ENCODE results near the gene SLC30A9.

DNA sequence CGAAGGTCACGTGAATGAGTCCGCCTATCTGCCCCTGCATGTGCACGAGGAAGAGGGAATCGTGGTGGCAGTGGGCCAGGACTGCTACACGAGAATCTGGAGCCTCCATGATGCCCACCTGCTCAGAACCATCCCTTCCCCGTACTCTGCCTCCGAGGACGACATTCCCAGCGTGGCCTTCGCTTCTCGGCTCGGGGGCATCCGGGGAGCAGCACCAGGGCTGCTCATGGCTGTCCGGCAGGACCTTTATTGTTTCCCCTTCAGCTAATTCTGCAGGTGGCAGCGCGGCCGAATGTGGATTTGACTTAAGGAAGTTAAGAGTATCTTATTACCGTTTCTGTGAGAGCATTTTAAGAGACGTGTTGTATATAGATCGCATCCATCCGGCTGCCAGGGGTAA is 7.6 kb upstream of the SLC30A9 start:
- TF ChIP-seq, protein P1, sequence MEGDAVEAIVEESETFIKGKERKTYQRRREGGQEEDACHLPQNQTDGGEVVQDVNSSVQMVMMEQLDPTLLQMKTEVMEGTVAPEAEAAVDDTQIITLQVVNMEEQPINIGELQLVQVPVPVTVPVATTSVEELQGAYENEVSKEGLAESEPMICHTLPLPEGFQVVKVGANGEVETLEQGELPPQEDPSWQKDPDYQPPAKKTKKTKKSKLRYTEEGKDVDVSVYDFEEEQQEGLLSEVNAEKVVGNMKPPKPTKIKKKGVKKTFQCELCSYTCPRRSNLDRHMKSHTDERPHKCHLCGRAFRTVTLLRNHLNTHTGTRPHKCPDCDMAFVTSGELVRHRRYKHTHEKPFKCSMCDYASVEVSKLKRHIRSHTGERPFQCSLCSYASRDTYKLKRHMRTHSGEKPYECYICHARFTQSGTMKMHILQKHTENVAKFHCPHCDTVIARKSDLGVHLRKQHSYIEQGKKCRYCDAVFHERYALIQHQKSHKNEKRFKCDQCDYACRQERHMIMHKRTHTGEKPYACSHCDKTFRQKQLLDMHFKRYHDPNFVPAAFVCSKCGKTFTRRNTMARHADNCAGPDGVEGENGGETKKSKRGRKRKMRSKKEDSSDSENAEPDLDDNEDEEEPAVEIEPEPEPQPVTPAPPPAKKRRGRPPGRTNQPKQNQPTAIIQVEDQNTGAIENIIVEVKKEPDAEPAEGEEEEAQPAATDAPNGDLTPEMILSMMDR (IDR thresholded peaks at IDR 0.05): no peak
- no peak for TF ChIP-seq SIN3A (IDR thresholded peaks at IDR 0.05; ENCODE audit: borderline replicate concordance, insufficient read depth, low read depth, low read length)
